GM12891 (cell line): Measurements from ENCODE around the gene LYPD3.

ENCODE experiments used
- SPI1 ChIP-seq: IDR thresholded peaks from 2 replicates; pipeline ENCODE4 v1.6.1; 2011; ENCODE audit warnings: low read depth, low read length, control low read depth
- TAF1 ChIP-seq: IDR thresholded peaks from 2 replicates; pipeline ENCODE4 v1.6.1; 2011; ENCODE audit warnings: low read depth, low read length, control low read depth

GRCh38 chr19:43495082-43495481 lies 29.7 kb upstream of the LYPD3 start:
- TF ChIP-seq TAF1, result no peak
- no peak for TF ChIP-seq SPI1
